ENCODE data around the gene ZNF26.
"Not testable (repeated sequence)": the region's sequence is repeated elsewhere in the genome, so short reads cannot be mapped to it uniquely, and the experiment has no call there.

The ZNF26 gene

DNA sequence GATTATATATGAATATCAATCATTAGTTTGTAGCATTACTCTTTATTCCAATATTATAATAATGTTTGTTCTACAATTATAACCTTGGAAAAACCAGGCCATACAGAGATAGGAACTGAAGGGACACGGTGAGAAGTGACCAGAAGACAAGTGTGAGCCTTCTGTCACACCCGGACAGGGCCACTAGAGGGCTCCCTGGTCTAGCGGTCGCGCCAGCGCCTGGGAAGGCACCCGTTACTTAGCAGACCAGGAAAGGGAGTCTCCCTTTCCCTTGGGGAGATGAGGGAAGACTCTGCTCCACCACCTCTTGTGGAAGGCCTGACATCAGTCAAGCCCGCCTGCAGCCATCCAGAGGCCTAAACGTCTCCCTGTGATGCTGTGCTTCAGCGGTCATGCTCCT, 22.2 kb upstream of the ZNF26 start:
- H3K36me3 ChIP-seq (ENCODE audit: insufficient read depth, low read length); H3K9me3 ChIP-seq (ENCODE audit: low read length); H3K4me3 ChIP-seq (ENCODE audit: low read depth in 1 of 2, low read length in 2 of 2); H3K4me1 ChIP-seq (ENCODE audit: insufficient read depth, low read length); H3K27ac ChIP-seq (ENCODE audit: low read depth, low read length); H3K9ac ChIP-seq (ENCODE audit: low read length); H3K27me3 ChIP-seq (ENCODE audit: control insufficient read depth in 1 of 2, insufficient read depth in 2 of 2, low read length in 2 of 2): not testable (repeated sequence)

DNA sequence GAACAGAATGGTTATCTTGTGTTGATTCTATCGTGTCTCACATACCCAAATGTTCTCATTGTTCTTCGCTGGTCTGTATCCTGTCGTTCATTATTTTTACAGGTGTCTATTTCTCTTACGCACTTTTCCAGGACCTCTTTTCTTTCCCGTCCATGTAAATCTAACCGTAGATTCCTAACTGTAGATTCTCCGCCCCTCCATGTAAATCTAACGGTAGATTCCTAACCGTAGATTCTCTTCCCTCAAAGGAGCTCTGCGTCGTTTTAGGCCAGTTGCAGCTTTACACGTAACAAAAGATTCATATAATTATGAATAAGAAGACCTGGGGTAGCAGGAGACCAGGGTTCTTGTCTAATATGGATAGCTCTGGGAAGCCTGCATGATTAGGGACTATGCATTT, 20.4 kb upstream of the ZNF26 start:
- H3K9me3 ChIP-seq (ENCODE audit: low read length), result no peaks in the 10 kb centered on the region
- no peak overlapping the region for H3K9ac ChIP-seq (ENCODE audit: low read length)
- H3K4me1 ChIP-seq (ENCODE audit: insufficient read depth, low read length), result no peaks in the 10 kb centered on the region
- H3K4me3 ChIP-seq (ENCODE audit: low read depth in 1 of 2, low read length in 2 of 2), result no peak overlapping the region
- H3K27me3 ChIP-seq (ENCODE audit: control insufficient read depth in 1 of 2, insufficient read depth in 2 of 2, low read length in 2 of 2), result no peaks in the 10 kb centered on the region
- H3K27ac ChIP-seq (ENCODE audit: low read depth, low read length), result no peak overlapping the region
- no peaks in the 10 kb centered on the region for H3K36me3 ChIP-seq (ENCODE audit: insufficient read depth, low read length)

- Histone ChIP-seq H3K9me3 (ENCODE audit: low read length) (no peaks in the 10 kb centered on the region), H3K4me1 (ENCODE audit: insufficient read depth, low read length) (no peaks in the 10 kb centered on the region), H3K4me3 (ENCODE audit: low read depth in 1 of 2, low read length in 2 of 2) (no peak overlapping the region), H3K9ac (ENCODE audit: low read length) (no peak overlapping the region), H3K27me3 (ENCODE audit: control insufficient read depth in 1 of 2, insufficient read depth in 2 of 2, low read length in 2 of 2) (no peaks in the 10 kb centered on the region), H3K27ac (ENCODE audit: low read depth, low read length) (no peak overlapping the region), H3K36me3 (ENCODE audit: insufficient read depth, low read length) (no peaks in the 10 kb centered on the region)
These were observed 19.3 kb upstream of the ZNF26 start for GRCh38 chr12:132966676-132967415.

GRCh38 chr12:132967736-132968135, 18.4 kb upstream of the ZNF26 start:
- Histone ChIP-seq H3K27ac (ENCODE audit: low read depth, low read length) (no peak overlapping the region), H3K9me3 (ENCODE audit: low read length) (no peaks in the 10 kb centered on the region), H3K9ac (ENCODE audit: low read length) (no peak overlapping the region), H3K27me3 (ENCODE audit: control insufficient read depth in 1 of 2, insufficient read depth in 2 of 2, low read length in 2 of 2) (no peaks in the 10 kb centered on the region), H3K4me3 (ENCODE audit: low read depth in 1 of 2, low read length in 2 of 2) (no peak overlapping the region), H3K36me3 (ENCODE audit: insufficient read depth, low read length) (no peaks in the 10 kb centered on the region), H3K4me1 (ENCODE audit: insufficient read depth, low read length) (no peaks in the 10 kb centered on the region)

DNA sequence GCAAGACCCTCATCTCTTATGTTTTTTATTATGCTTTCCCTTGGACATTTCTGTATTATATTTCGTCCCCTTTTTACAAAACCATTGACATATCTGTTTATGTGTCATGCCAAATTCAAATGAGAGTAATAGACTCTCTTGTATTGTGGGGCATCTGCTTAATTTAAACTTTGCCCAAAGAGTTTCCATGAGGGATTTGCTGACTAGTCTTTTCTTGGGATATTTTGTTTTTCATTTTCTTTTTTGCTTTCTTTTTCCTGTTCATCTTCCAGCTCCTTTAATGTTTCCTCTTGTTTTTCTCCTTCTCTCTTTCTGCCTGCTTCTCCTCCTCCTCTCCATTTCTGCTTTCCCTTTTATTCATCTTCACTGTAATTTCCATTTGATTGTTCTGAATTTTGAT, 13.8 kb upstream of the ZNF26 start:
- Histone ChIP-seq H3K27ac (ENCODE audit: low read depth, low read length) (no peak overlapping the region), H3K27me3 (ENCODE audit: control insufficient read depth in 1 of 2, insufficient read depth in 2 of 2, low read length in 2 of 2) (no peaks in the 10 kb centered on the region), H3K4me1 (ENCODE audit: insufficient read depth, low read length) (no peaks in the 10 kb centered on the region), H3K4me3 (ENCODE audit: low read depth in 1 of 2, low read length in 2 of 2) (no peak overlapping the region), H3K36me3 (ENCODE audit: insufficient read depth, low read length) (no peaks in the 10 kb centered on the region), H3K9ac (ENCODE audit: low read length) (no peak overlapping the region), H3K9me3 (ENCODE audit: low read length) (no peaks in the 10 kb centered on the region)

DNA sequence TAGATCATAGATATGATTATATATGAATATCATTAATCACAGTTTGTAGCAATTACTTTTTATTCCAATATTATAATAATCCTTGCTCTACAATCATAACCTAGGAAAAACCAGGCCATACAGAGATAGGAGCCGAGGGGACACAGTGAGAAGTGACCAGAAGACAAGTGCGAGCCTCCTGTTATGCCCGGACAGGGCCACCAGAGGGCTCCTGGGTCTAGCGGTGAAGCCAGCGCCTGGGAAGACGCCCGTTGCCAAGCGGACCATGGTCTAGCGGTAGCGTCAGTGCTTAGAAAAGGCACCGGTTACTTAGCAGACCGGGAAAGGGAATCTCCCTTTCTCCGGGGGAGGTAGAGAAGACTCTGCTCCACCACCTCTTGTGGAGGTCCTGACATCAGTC, 9.3 kb upstream of the ZNF26 start:
- H3K4me3 ChIP-seq (ENCODE audit: low read depth in 1 of 2, low read length in 2 of 2); H3K4me1 ChIP-seq (ENCODE audit: insufficient read depth, low read length); H3K9ac ChIP-seq (ENCODE audit: low read length); H3K9me3 ChIP-seq (ENCODE audit: low read length); H3K27me3 ChIP-seq (ENCODE audit: control insufficient read depth in 1 of 2, insufficient read depth in 2 of 2, low read length in 2 of 2); H3K27ac ChIP-seq (ENCODE audit: low read depth, low read length); H3K36me3 ChIP-seq (ENCODE audit: insufficient read depth, low read length): not testable (repeated sequence)

DNA sequence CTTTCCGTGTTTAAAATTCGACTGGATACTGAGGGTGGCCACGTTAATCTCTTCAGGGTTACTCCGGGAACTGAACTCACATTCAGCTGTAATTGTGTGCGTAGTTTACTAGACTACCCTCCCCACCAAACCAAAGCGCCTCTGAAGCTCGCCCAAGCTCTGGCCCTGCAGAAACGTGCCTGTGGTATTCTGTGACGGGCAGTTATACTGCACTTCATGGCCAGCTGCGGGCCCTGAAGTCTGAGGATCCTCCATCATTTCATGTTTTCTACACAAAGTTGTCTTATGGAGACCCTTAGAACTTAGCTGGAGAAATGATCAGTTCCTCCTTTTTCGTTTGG, 688 bp downstream of the ZNF26 start:
- peak overlapping the region; percentile 83 for H3K27ac ChIP-seq (ENCODE audit: low read depth, low read length)
- H3K9ac ChIP-seq (ENCODE audit: low read length), result peak overlapping the region; percentile 59
- H3K4me1 ChIP-seq (ENCODE audit: insufficient read depth, low read length), result peaks cover 11% of the 10 kb centered on the region
- no peaks in the 10 kb centered on the region for H3K27me3 ChIP-seq (ENCODE audit: control insufficient read depth in 1 of 2, insufficient read depth in 2 of 2, low read length in 2 of 2)
- peaks cover 4% of the 10 kb centered on the region for H3K9me3 ChIP-seq (ENCODE audit: low read length)
- H3K36me3 ChIP-seq (ENCODE audit: insufficient read depth, low read length), result no peaks in the 10 kb centered on the region
- peak overlapping the region; percentile 69 to 72 for H3K4me3 ChIP-seq (ENCODE audit: low read depth in 1 of 2, low read length in 2 of 2)

GRCh38 chr12:132998741-132999140, 12.6 kb downstream of the ZNF26 start:
- H3K4me3 ChIP-seq (ENCODE audit: low read depth in 1 of 2, low read length in 2 of 2), result no peak overlapping the region
- H3K27me3 ChIP-seq (ENCODE audit: control insufficient read depth in 1 of 2, insufficient read depth in 2 of 2, low read length in 2 of 2), result no peaks in the 10 kb centered on the region
- H3K36me3 ChIP-seq (ENCODE audit: insufficient read depth, low read length), result no peaks in the 10 kb centered on the region
- H3K9ac ChIP-seq (ENCODE audit: low read length), result no peak overlapping the region
- no peak overlapping the region for H3K27ac ChIP-seq (ENCODE audit: low read depth, low read length)
- no peaks in the 10 kb centered on the region for H3K4me1 ChIP-seq (ENCODE audit: insufficient read depth, low read length)
- peaks cover 27% of the 10 kb centered on the region for H3K9me3 ChIP-seq (ENCODE audit: low read length)

DNA sequence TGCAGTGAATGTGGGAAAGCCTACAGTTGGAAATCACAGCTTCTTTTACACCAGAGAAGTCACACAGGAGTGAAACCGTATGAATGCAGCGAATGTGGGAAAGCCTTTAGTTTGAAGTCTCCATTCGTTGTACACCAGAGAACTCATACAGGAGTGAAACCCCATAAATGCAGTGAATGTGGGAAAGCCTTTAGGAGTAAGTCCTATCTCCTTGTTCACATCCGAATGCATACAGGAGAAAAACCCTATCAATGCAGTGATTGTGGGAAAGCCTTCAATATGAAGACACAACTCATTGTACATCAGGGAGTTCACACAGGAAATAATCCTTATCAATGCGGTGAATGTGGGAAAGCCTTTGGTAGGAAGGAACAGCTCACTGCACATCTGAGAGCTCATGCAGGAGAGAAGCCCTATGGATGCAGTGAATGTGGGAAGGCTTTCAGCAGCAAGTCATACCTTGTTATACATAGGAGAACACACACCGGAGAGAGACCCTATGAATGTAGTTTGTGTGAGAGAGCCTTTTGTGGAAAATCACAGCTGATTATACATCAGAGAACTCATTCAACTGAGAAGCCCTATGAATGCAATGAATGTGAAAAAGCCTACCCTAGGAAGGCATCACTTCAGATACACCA, 24.6 kb downstream of the ZNF26 start:
- H3K27ac ChIP-seq (ENCODE audit: low read depth, low read length), result no peak overlapping the region
- H3K36me3 ChIP-seq (ENCODE audit: insufficient read depth, low read length), result peaks cover 55% of the 10 kb centered on the region
- no peaks in the 10 kb centered on the region for H3K4me1 ChIP-seq (ENCODE audit: insufficient read depth, low read length)
- H3K9ac ChIP-seq (ENCODE audit: low read length), result no peak overlapping the region
- peaks cover 61% of the 10 kb centered on the region for H3K9me3 ChIP-seq (ENCODE audit: low read length)
- H3K4me3 ChIP-seq (ENCODE audit: low read depth in 1 of 2, low read length in 2 of 2), result peak overlapping the region in 1 of 2 donors; percentile 6
- H3K27me3 ChIP-seq (ENCODE audit: control insufficient read depth in 1 of 2, insufficient read depth in 2 of 2, low read length in 2 of 2), result no peaks in the 10 kb centered on the region

DNA sequence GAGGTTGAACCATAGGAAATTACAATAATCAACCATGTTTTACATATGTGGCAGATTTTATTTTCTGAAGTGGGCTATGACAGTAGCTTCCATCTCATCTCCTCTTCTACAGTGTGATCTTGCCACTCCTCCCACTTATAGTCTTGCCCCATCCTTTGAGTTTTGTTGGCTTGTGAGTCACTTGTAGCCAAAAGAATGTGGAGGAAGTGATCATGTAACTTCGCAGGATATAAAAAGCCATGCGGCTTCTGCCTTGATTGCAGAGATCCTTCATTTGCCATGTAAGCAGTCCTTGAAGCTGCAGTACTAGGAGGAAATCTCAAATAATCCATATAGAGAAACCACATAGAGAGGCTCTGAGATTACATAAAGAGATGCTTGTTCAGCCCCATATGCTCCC, 37.4 kb downstream of the ZNF26 start:
- Histone ChIP-seq H3K9me3 (ENCODE audit: low read length) (peaks cover 13% of the 10 kb centered on the region), H3K4me3 (ENCODE audit: low read depth in 1 of 2, low read length in 2 of 2) (no peak overlapping the region), H3K27me3 (ENCODE audit: control insufficient read depth in 1 of 2, insufficient read depth in 2 of 2, low read length in 2 of 2) (no peaks in the 10 kb centered on the region), H3K4me1 (ENCODE audit: insufficient read depth, low read length) (no peaks in the 10 kb centered on the region), H3K9ac (ENCODE audit: low read length) (no peak overlapping the region), H3K36me3 (ENCODE audit: insufficient read depth, low read length) (no peaks in the 10 kb centered on the region), H3K27ac (ENCODE audit: low read depth, low read length) (no peak overlapping the region)

- Histone ChIP-seq H3K27me3 (ENCODE audit: control insufficient read depth in 1 of 2, insufficient read depth in 2 of 2, low read length in 2 of 2) (no peaks in the 10 kb centered on the region), H3K9me3 (ENCODE audit: low read length) (peaks cover 13% of the 10 kb centered on the region), H3K9ac (ENCODE audit: low read length) (no peak overlapping the region), H3K36me3 (ENCODE audit: insufficient read depth, low read length) (no peaks in the 10 kb centered on the region), H3K27ac (ENCODE audit: low read depth, low read length) (no peak overlapping the region), H3K4me3 (ENCODE audit: low read depth in 1 of 2, low read length in 2 of 2) (no peak overlapping the region), H3K4me1 (ENCODE audit: insufficient read depth, low read length) (no peaks in the 10 kb centered on the region)
These were observed 40.8 kb downstream of the ZNF26 start for GRCh38 chr12:133026996-133027395.
